Immature natural killer cell (primary cell): ENCODE results near the gene CRIP3. TPM values are rescaled to one million over a fixed set of nuclear protein-coding genes. Genes with fewer than 3 reads are reported as not detected.

Experiments used
- DNase-seq, 3 donors: peaks; one replicate each; pipeline ENCODE4 v3.0.0; 2022; ENCODE audit warnings: mixed read lengths in 1 of 3
- H3K27ac Mint-ChIP-seq, 6 donors: one replicate each; pipeline ENCODE4 v1.8.0; 2020; ENCODE audit warnings: mixed read lengths in 6 of 6, mild to moderate bottlenecking in 5 of 6, inconsistent platforms in 4 of 6, moderate library complexity in 3 of 6
- H3K27me3 Mint-ChIP-seq, 3 donors: one replicate each; pipeline ENCODE4 v1.8.0; 2020 to 2021; ENCODE audit warnings: low read depth in 3 of 3, mild to moderate bottlenecking in 3 of 3, mixed read lengths in 3 of 3, moderate library complexity in 3 of 3, inconsistent platforms in 1 of 3
- H3K36me3 Mint-ChIP-seq, 3 donors: one replicate each; pipeline ENCODE4 v1.8.0; 2020; ENCODE audit warnings: mixed read lengths in 3 of 3, inconsistent platforms in 2 of 3, mild to moderate bottlenecking in 2 of 3
- H3K4me1 Mint-ChIP-seq, 2 donors: one replicate each; pipeline ENCODE4 v1.8.0; 2020; ENCODE audit warnings: inconsistent platforms in 2 of 2, mild to moderate bottlenecking in 2 of 2, mixed read lengths in 2 of 2, moderate library complexity in 1 of 2
- H3K4me3 Mint-ChIP-seq, 5 donors: one replicate each; pipeline ENCODE4 v1.8.0; 2020; ENCODE audit warnings: mild to moderate bottlenecking in 5 of 5, mixed read lengths in 5 of 5, inconsistent platforms in 3 of 5, moderate library complexity in 3 of 5
- H3K9me3 Mint-ChIP-seq, 6 donors: one replicate each; pipeline ENCODE4 v1.8.0; 2020; ENCODE audit warnings: mild to moderate bottlenecking in 6 of 6, mixed read lengths in 6 of 6, inconsistent platforms in 4 of 6, moderate library complexity in 3 of 6
- polyA plus RNA-seq, 3 donors: library from polyadenylated mRNA; unstranded; fragments of 300-500 nt; fragmentation: Illumina TruSeq; gene quantifications; one replicate each; pipeline ENCODE4 v1.2.3, GENCODE V29; 2021

The CRIP3 gene
- polyA plus RNA-seq, 3 donors from 2014 or later = 0.26 to 1.3 (median 0.35) TPM

- H3K27me3 Mint-ChIP-seq = peaks cover 7 to 15% (median 8%) of the 10 kb centered on the region in 3 donors
- H3K4me1 Mint-ChIP-seq = peaks cover 18 to 26% of the 10 kb centered on the region in 2 donors
- no peak for DNase-seq
- no peak overlapping the region for H3K27ac Mint-ChIP-seq
- H3K36me3 Mint-ChIP-seq = no peaks in the 10 kb centered on the region
- H3K4me3 Mint-ChIP-seq = no peak overlapping the region
- H3K9me3 Mint-ChIP-seq = no peaks in the 10 kb centered on the region
Measured at GRCh38 chr6:43278524-43279078, 30.0 kb downstream of the CRIP3 start.

DNA sequence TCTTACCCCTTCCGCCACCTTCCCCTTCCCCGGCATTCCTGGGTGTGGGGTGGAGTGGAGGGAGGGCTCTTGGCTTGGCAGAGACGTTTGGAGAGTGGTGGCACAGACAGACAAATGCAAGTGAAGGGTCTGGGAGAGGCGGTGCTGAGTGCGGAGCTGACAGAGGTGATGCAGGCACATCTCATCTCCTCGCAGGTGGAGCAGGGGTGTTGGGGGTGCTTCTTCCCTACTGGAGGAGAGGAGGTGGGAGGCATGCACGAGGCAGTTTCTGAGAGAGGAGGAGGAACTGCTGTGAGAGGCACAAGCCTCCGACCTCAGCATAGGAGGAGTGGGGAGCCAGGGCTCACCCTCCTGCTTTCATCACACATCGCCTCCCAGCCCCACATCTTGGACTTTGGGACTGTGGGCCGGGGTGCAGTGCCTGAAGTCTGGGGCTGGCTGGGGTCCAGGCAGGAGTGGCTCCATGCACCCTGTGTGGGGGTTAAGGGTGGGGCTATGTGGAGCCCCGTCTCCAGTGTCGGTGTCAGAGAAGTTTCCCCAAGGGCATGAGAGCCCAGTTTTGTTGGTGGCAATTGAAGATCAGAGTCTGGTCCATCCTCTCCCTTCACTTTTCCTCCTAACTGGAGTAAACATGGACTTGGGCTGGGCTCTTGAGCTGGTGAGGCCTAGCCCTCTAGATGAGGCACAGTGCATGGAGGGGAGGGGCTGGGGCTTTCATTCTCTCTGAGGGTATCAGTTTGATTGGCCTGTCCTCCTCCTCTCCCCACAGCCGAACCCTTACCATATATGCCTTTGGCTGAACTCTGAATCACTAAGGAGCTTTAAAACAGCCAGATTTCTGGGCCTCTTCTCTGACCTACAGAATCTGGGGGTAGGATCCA, 30.7 kb downstream of the CRIP3 start:
- H3K4me3 Mint-ChIP-seq = peak overlapping the region in 2 of 5 donors; percentile 15 to 30
- H3K9me3 Mint-ChIP-seq = no peaks in the 10 kb centered on the region
- peaks cover 18 to 26% of the 10 kb centered on the region in 2 donors for H3K4me1 Mint-ChIP-seq
- peaks cover 7 to 15% (median 8%) of the 10 kb centered on the region in 3 donors for H3K27me3 Mint-ChIP-seq
- DNase-seq = no peak
- H3K36me3 Mint-ChIP-seq = no peaks in the 10 kb centered on the region
- peak overlapping the region in 1 of 6 donors; percentile 78 for H3K27ac Mint-ChIP-seq

GRCh38 chr6:43277306-43277642, 31.4 kb downstream of the CRIP3 start:
- Mint-ChIP-seq H3K36me3 (no peaks in the 10 kb centered on the region), H3K4me1 (peaks cover 18 to 26% of the 10 kb centered on the region in 2 donors), H3K27ac (no peak overlapping the region), H3K9me3 (no peaks in the 10 kb centered on the region), H3K4me3 (peak overlapping the region in 1 of 5 donors; percentile 33), H3K27me3 (peaks cover 7 to 15% (median 8%) of the 10 kb centered on the region in 3 donors)
- no peak for DNase-seq

DNA sequence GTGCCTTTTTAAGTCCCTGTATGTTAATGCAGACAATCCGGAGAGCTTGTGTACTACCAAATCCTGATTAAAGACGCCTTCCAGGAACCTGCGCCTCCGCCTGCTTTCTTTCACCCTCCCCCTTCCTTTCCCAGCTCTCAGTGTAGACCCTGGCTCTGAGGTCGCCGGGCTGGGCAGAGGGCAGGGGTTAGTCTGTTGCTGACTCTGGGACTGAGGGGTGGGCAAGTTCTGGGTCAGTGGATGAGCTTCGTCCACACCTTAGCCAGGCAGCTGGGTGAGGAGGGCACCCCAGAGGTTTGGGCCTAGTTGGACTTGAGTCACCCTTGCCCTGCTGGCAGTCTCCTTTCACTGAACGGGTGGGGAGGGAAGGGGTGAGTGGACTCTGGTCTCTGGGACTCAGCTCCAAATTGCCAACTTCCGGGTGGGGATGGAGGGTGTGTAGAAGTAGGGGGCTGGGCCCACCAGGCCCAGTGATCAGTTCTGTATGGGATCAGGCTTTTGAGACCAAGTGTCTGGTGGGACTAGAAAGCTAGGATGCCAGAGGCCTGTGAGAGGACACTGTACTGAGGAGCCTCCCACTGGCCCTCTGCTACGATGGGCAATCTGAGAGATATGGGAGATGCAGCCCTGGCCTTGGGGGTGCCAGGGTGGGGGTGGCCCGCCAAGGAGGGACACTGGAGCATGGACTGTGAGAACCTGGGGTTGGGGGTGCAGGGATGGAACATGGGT, 31.9 kb downstream of the CRIP3 start:
- H3K27me3 Mint-ChIP-seq = peaks cover 7 to 17% (median 8%) of the 10 kb centered on the region in 3 donors
- no peak overlapping the region for H3K27ac Mint-ChIP-seq
- peaks cover 18 to 26% of the 10 kb centered on the region in 2 donors for H3K4me1 Mint-ChIP-seq
- no peaks in the 10 kb centered on the region for H3K36me3 Mint-ChIP-seq
- no peak for DNase-seq
- peak overlapping the region in 4 of 5 donors; percentile 21 to 38 (median 33) for H3K4me3 Mint-ChIP-seq
- H3K9me3 Mint-ChIP-seq = no peaks in the 10 kb centered on the region

DNA sequence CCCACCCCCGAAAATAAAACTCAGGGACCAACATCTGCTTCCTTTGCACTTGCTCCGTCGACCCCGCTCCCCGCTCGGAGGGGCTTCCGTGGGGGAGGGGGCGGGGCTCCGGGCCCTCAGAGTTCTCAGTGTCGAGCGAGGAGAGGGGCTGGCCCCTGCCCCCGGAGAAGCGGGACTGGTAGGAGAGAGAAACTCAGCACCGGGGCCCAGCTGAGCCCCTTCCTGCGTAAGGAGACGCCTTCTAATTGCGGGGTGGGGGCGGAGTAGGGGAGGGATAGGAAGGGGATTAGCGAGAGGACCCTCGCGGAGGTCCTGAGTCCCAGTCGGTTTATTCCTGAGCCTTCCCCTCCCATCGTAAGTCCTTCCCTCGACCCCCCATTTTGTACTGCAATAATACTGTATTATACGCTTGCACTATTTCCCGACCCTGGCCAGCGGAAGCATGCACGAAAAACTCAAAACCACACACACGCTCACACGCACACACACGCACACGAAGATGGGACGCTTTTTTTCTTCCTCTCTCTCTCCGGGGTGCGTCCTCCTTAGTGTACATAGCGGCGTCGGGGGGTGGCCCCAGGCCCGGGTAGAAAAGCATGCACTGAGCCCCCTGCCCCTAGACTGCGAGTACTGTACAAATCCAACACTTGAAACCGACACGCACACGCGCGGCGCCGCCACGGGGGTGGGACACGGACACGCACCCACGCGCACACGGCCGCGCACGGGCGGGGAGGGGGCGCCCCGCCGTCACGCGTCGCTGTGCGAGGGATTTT, 32.6 kb downstream of the CRIP3 start:
- Mint-ChIP-seq H3K4me1 (peaks cover 18 to 26% of the 10 kb centered on the region in 2 donors), H3K27ac (no peak overlapping the region), H3K4me3 (peak overlapping the region; percentile 72 to 84 (median 76)), H3K9me3 (no peaks in the 10 kb centered on the region), H3K36me3 (no peaks in the 10 kb centered on the region), H3K27me3 (peaks cover 7 to 16% (median 8%) of the 10 kb centered on the region in 3 donors)
- DNase-seq = peak; percentile 31 to 37 (median 33)

DNA sequence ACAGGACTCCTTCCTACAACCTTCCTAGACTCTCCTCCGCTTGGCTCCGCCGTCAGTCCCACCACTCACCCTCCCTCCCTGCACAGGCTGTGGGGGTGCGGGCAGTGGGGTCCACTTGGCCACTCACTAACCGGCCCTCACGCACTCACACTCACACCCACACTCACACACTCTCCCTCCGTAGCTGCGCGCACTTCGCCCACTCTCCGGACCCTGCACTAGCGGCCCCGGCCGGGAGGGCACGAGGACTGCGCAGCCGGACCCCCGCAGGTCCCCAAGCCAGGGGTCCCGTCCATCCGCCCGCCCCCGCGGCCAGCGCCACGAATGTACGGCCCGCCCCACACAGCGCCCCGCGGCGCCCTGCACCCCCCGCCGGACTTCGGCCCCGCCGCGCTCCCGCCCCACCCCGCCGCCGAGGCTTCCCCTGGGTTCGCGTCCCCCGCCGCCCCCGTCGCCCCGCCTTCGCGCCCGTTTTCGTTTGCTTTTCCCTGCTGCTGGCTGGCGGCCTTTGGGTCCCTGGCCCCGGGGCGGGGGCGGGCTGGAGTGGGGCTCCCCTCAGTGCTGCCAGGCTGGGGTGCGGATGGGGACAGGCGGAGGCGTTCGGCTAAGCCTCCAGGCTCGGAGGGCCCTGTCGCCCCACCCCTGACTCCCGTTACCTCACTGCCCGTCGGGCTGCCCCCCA, 33.6 kb downstream of the CRIP3 start:
- H3K4me3 Mint-ChIP-seq = peak overlapping the region; percentile 68 to 76 (median 73)

DNA sequence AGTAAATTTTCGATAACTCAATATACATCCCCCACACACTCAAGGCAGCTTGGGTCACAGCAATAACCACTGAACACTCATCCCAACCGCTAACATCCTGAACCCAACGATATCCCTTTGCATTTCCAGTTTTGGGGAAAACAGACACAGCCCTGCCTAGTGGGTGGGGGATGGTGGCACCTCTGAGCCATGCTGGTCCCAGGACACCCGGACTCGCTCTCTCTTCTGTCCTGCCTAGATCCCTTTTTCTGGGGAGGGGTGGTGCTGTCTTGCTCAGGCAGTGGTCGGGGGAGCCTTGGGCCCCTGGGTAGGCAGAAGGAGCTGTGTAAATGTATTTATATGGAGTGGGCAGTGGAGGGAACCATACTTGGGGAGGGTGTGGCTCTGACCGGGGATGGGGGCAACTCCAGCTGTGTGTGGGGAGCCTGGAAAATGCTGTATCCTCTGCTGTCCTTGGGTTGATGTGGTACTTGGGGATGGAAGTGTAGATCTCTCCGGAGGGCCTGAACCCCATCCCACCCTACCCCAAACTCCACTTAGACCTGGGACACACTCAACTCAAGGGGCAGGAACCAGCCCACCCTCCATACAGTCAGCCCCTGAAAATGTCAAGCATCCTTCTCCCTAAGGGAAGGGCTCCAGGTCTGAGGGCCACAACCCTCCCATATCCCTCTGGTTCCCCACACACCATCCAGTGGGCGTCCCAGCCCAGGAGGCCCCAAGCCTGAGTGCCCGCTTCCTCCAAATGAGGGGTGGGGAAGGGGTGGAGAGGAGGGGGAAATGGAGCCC, 34.3 kb downstream of the CRIP3 start:
- H3K9me3 Mint-ChIP-seq = no peaks in the 10 kb centered on the region
- peaks cover 8 to 19% (median 9%) of the 10 kb centered on the region in 3 donors for H3K27me3 Mint-ChIP-seq
- H3K36me3 Mint-ChIP-seq = no peaks in the 10 kb centered on the region
- no peak overlapping the region for H3K27ac Mint-ChIP-seq
- H3K4me1 Mint-ChIP-seq = peaks cover 19 to 29% of the 10 kb centered on the region in 2 donors
- no peak for DNase-seq
- H3K4me3 Mint-ChIP-seq = peak overlapping the region; percentile 68 to 74 (median 71)

More for the DNA sequence above, 33.6 kb downstream of the CRIP3 start:
- Mint-ChIP-seq H3K36me3 (no peaks in the 10 kb centered on the region), H3K4me1 (peaks cover 18 to 29% of the 10 kb centered on the region in 2 donors), H3K27ac (no peak overlapping the region), H3K9me3 (no peaks in the 10 kb centered on the region), H3K27me3 (peaks cover 9 to 19% (median 10%) of the 10 kb centered on the region in 3 donors)
- DNase-seq = peak in 1 of 3 donors; percentile 15

DNA sequence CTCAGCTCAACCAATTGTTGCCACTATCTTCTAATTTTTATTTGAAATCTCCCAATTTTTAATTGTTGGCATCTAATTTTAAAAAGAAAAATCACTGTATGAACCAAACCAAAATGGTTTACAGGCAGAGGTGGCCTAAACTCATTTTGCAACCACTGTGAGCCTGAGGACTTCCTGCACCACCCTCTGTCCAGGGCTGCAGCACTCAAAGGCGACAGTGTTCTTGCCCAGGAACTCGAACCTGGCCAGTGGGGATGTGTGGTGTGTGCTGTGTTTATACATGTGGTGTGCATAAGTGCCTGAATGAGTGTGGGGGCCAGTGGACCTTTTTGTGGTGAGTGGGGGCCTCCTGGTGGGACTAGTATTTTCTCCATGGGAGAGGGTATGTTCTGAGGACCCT, 34.9 kb downstream of the CRIP3 start:
- Mint-ChIP-seq H3K27ac (no peak overlapping the region), H3K36me3 (no peaks in the 10 kb centered on the region), H3K27me3 (peaks cover 9 to 21% (median 12%) of the 10 kb centered on the region in 3 donors), H3K9me3 (no peaks in the 10 kb centered on the region), H3K4me3 (peak overlapping the region in 2 of 5 donors; percentile 12 to 15), H3K4me1 (peaks cover 25 to 34% of the 10 kb centered on the region in 2 donors)
- DNase-seq = no peak

DNA sequence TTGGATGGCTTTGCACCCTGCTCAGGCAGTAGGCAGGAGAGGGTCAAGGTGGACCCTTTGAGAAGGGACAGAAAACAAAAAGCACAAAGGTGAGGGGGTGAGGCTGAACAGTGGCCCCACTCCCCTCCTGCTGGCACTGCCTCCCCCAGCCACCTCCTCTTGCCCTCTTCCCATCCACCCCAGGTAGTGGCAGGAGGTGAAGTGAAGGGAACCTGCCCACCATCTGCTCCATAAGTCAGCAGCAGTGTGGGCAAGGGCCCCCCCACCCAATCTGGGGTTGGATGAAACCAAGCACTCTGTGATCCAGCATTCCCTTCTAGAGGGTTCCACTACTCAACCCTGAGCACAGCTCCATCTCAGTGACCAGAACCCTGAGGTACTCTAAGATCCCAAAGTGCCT, 36.7 kb downstream of the CRIP3 start:
- no peak for DNase-seq
- Mint-ChIP-seq H3K36me3 (peaks cover 0 to 5% (median 0%) of the 10 kb centered on the region in 3 donors), H3K9me3 (no peaks in the 10 kb centered on the region), H3K27me3 (peaks cover 7 to 16% (median 10%) of the 10 kb centered on the region in 3 donors), H3K4me3 (no peak overlapping the region), H3K4me1 (peaks cover 21 to 23% of the 10 kb centered on the region in 2 donors), H3K27ac (no peak overlapping the region)

GRCh38 chr6:43271103-43271815, 37.4 kb downstream of the CRIP3 start:
- no peak overlapping the region for H3K27ac Mint-ChIP-seq
- no peak for DNase-seq

GRCh38 chr6:43269273-43270007, 39.2 kb downstream of the CRIP3 start:
- Mint-ChIP-seq H3K27me3 (peaks cover 7 to 15% (median 12%) of the 10 kb centered on the region in 3 donors), H3K4me1 (peaks cover 8 to 14% of the 10 kb centered on the region in 2 donors), H3K36me3 (peaks cover 0 to 5% (median 0%) of the 10 kb centered on the region in 3 donors), H3K4me3 (peak overlapping the region; percentile 74 to 81 (median 81)), H3K27ac (peak overlapping the region in 1 of 6 donors; percentile 64), H3K9me3 (no peaks in the 10 kb centered on the region)
- peak; percentile 31 to 42 (median 37) for DNase-seq

More at GRCh38 chr6:43271103-43271815, 37.4 kb downstream of the CRIP3 start:
- H3K9me3 Mint-ChIP-seq = no peaks in the 10 kb centered on the region
- peaks cover 7 to 15% (median 10%) of the 10 kb centered on the region in 3 donors for H3K27me3 Mint-ChIP-seq
- H3K4me3 Mint-ChIP-seq = peak overlapping the region in 2 of 5 donors; percentile 18 to 38
- peaks cover 0 to 5% (median 0%) of the 10 kb centered on the region in 3 donors for H3K36me3 Mint-ChIP-seq
- H3K4me1 Mint-ChIP-seq = peaks cover 14 to 22% of the 10 kb centered on the region in 2 donors
